HepG2 (cell line): ENCODE results near the gene FNDC3B. TPM values are rescaled to one million over a fixed set of nuclear protein-coding genes. Genes with fewer than 3 reads are reported as not detected.

Experiments used
- AGO1 ChIP-seq: fragments of 200-400 bp; formaldehyde crosslinking; IDR thresholded peaks from 2 replicates; pipeline ENCODE4 v1.6.1; 2017; ENCODE audit warnings: mild to moderate bottlenecking, low read depth, low read length, moderate library complexity; ENCODE audit not compliant: poor library complexity, severe bottlenecking
- CC2D1A ChIP-seq: sonication (generic); formaldehyde crosslinking; IDR thresholded peaks from 2 replicates; pipeline ENCODE4 v1.8.1; 2023; ENCODE audit warnings: mild to moderate bottlenecking, missing genetic modification reagents
- ESRRA ChIP-seq: sonication (generic); formaldehyde crosslinking; IDR thresholded peaks from 2 replicates; pipeline ENCODE4 v1.5.1; 2020; ENCODE audit warnings: mild to moderate bottlenecking, low read depth, missing genetic modification reagents
- FOXK1 ChIP-seq: sonication (generic); formaldehyde crosslinking; IDR thresholded peaks from 2 replicates; pipeline ENCODE4 v1.4.0; 2020; ENCODE audit warnings: low read depth, missing genetic modification reagents, borderline replicate concordance
- HMGA1 ChIP-seq: sonication (generic); formaldehyde crosslinking; conservative IDR thresholded peaks from 2 replicates; pipeline ENCODE4 v1.4.0; 2020; ENCODE audit warnings: missing genetic modification reagents
- HNRNPK ChIP-seq: fragments of 200-400 bp; formaldehyde crosslinking; IDR thresholded peaks from 2 replicates; pipeline ENCODE4 v1.6.1; 2018; ENCODE audit warnings: low read length, low read depth, moderate library complexity, mild to moderate bottlenecking; ENCODE audit not compliant: poor library complexity, severe bottlenecking
- HOXA9 ChIP-seq: sonication (generic); formaldehyde crosslinking; IDR thresholded peaks from 2 replicates; pipeline ENCODE4 v1.8.1; 2022; ENCODE audit warnings: missing genetic modification reagents, mild to moderate bottlenecking, moderate library complexity, borderline replicate concordance
- MED1 ChIP-seq: sonication (generic); formaldehyde crosslinking; IDR thresholded peaks from 2 replicates; pipeline ENCODE4 v1.4.0; 2020; ENCODE audit warnings: missing genetic modification reagents
- MED13 ChIP-seq: sonication (generic); formaldehyde crosslinking; IDR thresholded peaks from 2 replicates; pipeline ENCODE4 v1.5.0; 2020; ENCODE audit warnings: missing genetic modification reagents
- PAWR ChIP-seq: sonication (generic); formaldehyde crosslinking; IDR thresholded peaks from 2 replicates; pipeline ENCODE4 v1.4.0; 2020; ENCODE audit warnings: missing genetic modification reagents, mild to moderate bottlenecking, borderline replicate concordance
- RFX3 ChIP-seq: IDR thresholded peaks from 2 replicates; pipeline ENCODE4 v1.6.1; 2016; ENCODE audit warnings: missing biosample characterization, missing genetic modification reagents
- SRF ChIP-seq: IDR thresholded peaks from 2 replicates; pipeline ENCODE4 v1.6.1; 2011; ENCODE audit warnings: mild to moderate bottlenecking, low read depth, low read length, moderate library complexity
- SRSF1 ChIP-seq: fragments of 200-400 bp; formaldehyde crosslinking; optimal IDR thresholded peaks from 2 replicates; pipeline ENCODE3; 2017; ENCODE audit warnings: mild to moderate bottlenecking, low read depth, low read length, moderate library complexity
- ZMAT3 ChIP-seq: sonication (generic); formaldehyde crosslinking; conservative IDR thresholded peaks from 2 replicates; pipeline ENCODE4 v1.7.0; 2021; ENCODE audit warnings: missing genetic modification reagents
- ZNF10 ChIP-seq: sonication (generic); formaldehyde crosslinking; IDR thresholded peaks from 2 replicates; pipeline ENCODE4 v1.4.0; 2020; ENCODE audit warnings: mild to moderate bottlenecking, low read depth, missing genetic modification reagents, borderline replicate concordance
- ZNF136 ChIP-seq: sonication (generic); formaldehyde crosslinking; IDR thresholded peaks from 2 replicates; pipeline ENCODE4 v1.8.1; 2022; ENCODE audit warnings: low read depth, mild to moderate bottlenecking, moderate library complexity, missing genetic modification reagents
- ZNF232 ChIP-seq: sonication (generic); formaldehyde crosslinking; IDR thresholded peaks from 2 replicates; pipeline ENCODE4 v1.4.0; 2020; ENCODE audit warnings: missing genetic modification reagents, borderline replicate concordance
- ZNF234 ChIP-seq: sonication (generic); formaldehyde crosslinking; conservative IDR thresholded peaks from 2 replicates; pipeline ENCODE4 v1.5.1; 2020; ENCODE audit warnings: mild to moderate bottlenecking, missing genetic modification reagents
- ZNF282 ChIP-seq: fragments of 450-650 bp; IDR thresholded peaks from 2 replicates; pipeline ENCODE4 v1.6.1; 2018; ENCODE audit not compliant: partially characterized antibody
- ZNF441 ChIP-seq: sonication (generic); formaldehyde crosslinking; IDR thresholded peaks from 2 replicates; pipeline ENCODE4 v1.7.0; 2021; ENCODE audit warnings: missing genetic modification reagents, borderline replicate concordance
- ZNF484 ChIP-seq: sonication (generic); formaldehyde crosslinking; IDR thresholded peaks from 2 replicates; pipeline ENCODE4 v1.5.1; 2020; ENCODE audit warnings: mild to moderate bottlenecking, low read depth, missing genetic modification reagents, borderline replicate concordance
- ZNF530 ChIP-seq: sonication (generic); formaldehyde crosslinking; IDR thresholded peaks from 2 replicates; pipeline ENCODE4 v1.5.0; 2020; ENCODE audit warnings: low read depth, mild to moderate bottlenecking, missing genetic modification reagents
- ZNF556 ChIP-seq: sonication (generic); formaldehyde crosslinking; IDR thresholded peaks from 2 replicates; pipeline ENCODE4 v1.4.0; 2020; ENCODE audit warnings: mild to moderate bottlenecking, missing genetic modification reagents, borderline replicate concordance
- ZNF749 ChIP-seq: sonication (generic); formaldehyde crosslinking; IDR thresholded peaks from 2 replicates; pipeline ENCODE4 v1.8.0; 2022; ENCODE audit warnings: mild to moderate bottlenecking, missing genetic modification reagents, moderate library complexity, borderline replicate concordance
- ZNF75D ChIP-seq: sonication (generic); formaldehyde crosslinking; IDR thresholded peaks from 2 replicates; pipeline ENCODE4 v1.8.1; 2023; ENCODE audit warnings: missing genetic modification reagents, mild to moderate bottlenecking, borderline replicate concordance
- polyA plus RNA-seq, 8 experiments: library from polyadenylated mRNA; depleted of rRNA in 3 of 8; stranded (reverse) in 7 of 8; unstranded in 1 of 8; fragments of >200 nt; fragmentation: Illumina TruSeq in 4 of 8; extraction: Trizol in 4 of 8; gene quantifications; 2 replicates each; pipeline versions ENCODE4 v1.2.1 to v1.2.3, GENCODE V29; 2011 to 2016; ENCODE audit warnings: low read depth in 4 of 8, missing spikeins in 1 of 8, mixed read lengths in 1 of 8; ENCODE audit not compliant: insufficient read depth in 1 of 8
- total RNA-seq, 5 experiments: library from RNA; depleted of rRNA; stranded (reverse); fragments of >200 nt; fragmentation: Illumina TruSeq; extraction: Trizol; gene quantifications; 2 replicates each; pipeline ENCODE4 v1.2.3, GENCODE V29; 2016; ENCODE audit warnings: low read depth in 1 of 5
- TF ChIP-seq, protein P1 (sequence below): sonication (generic); formaldehyde crosslinking; IDR thresholded peaks from 2 replicates; pipeline ENCODE4 v1.8.1; 2023; ENCODE audit warnings: mild to moderate bottlenecking, inconsistent platforms, moderate library complexity, missing genetic modification reagents, borderline replicate concordance
- TF ChIP-seq, protein P2 (sequence below): sonication (generic); formaldehyde crosslinking; conservative IDR thresholded peaks from 2 replicates; pipeline ENCODE4 v1.4.0; 2020; ENCODE audit warnings: missing genetic modification reagents
- TF ChIP-seq, protein P3 (sequence below): sonication (generic); formaldehyde crosslinking; IDR thresholded peaks from 2 replicates; pipeline ENCODE4 v1.8.0; 2022; ENCODE audit warnings: mild to moderate bottlenecking, missing genetic modification reagents, moderate library complexity

Gene FNDC3B
- total and polyA plus RNA-seq, 2 of the 13 experiments (the other 11 are each of a cell fraction or from before 2014, with no cell fraction given), result 74.8 to 103 TPM

DNA sequence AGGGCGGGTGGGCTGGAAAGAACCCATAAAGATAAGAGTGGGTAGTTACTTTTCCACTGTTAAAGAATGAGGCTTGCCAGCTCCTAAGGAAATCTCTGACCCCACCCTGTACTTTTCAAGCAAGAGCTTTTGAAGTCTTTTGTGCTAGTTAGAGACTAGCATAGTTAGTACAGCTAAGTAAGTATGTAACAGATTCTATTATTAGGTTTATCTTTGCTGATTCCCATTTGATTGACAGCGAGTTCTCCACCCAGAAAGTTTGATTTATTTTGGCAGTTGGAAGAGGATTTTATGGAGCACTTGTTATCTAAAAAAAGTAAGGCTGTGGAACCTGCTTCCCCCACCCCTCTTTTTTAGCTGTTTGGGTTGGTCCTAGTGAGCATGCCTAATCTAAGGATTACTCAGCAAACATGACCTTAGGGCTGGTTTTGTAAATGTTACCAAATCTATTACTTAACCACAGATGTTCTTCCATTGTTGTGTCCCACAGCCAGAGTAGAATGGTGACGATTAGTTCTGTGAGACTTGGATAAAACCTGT lies 57.6 kb downstream of the FNDC3B start (continued):
- peak; percentile 92 for TF ChIP-seq MED1
- no peak for TF ChIP-seq HOXA9 (CRISPR knock-in tag)
- TF ChIP-seq, protein P1, sequence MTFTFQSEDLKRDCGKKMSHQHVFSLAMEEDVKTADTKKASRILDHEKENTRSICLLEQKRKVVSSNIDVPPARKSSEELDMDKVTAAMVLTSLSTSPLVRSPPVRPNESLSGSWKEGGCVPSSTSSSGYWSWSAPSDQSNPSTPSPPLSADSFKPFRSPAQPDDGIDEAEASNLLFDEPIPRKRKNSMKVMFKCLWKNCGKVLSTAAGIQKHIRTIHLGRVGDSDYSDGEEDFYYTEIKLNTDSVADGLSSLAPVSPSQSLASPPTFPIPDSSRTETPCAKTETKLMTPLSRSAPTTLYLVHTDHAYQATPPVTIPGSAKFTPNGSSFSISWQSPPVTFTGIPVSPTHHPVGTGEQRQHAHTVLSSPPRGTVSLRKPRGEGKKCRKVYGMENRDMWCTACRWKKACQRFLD (CRISPR knock-in tag), result no peak
- TF ChIP-seq ZNF234, result no peak
- no peak for TF ChIP-seq ZNF136 (CRISPR knock-in tag)
- TF ChIP-seq ZNF282, result no peak
- no peak for TF ChIP-seq ZNF556 (CRISPR knock-in tag)
- TF ChIP-seq ZNF484 (CRISPR knock-in tag), result no peak
- no peak for TF ChIP-seq HNRNPK
- TF ChIP-seq ZNF441, result no peak
- TF ChIP-seq ZNF530 (CRISPR knock-in tag), result no peak
- TF ChIP-seq ZNF75D (CRISPR knock-in tag), result no peak
- TF ChIP-seq ESRRA (CRISPR knock-in tag), result no peak
- no peak for TF ChIP-seq ZMAT3 (CRISPR knock-in tag)
- peak; percentile 82; the same call in 1 of the 2 replicates for TF ChIP-seq FOXK1 (CRISPR knock-in tag)
- no peak for TF ChIP-seq PAWR
- TF ChIP-seq MED13, result peak; percentile 94; the same call in 1 of the 2 replicates
- TF ChIP-seq HMGA1 (CRISPR knock-in tag), result no peak
- TF ChIP-seq, protein P2, sequence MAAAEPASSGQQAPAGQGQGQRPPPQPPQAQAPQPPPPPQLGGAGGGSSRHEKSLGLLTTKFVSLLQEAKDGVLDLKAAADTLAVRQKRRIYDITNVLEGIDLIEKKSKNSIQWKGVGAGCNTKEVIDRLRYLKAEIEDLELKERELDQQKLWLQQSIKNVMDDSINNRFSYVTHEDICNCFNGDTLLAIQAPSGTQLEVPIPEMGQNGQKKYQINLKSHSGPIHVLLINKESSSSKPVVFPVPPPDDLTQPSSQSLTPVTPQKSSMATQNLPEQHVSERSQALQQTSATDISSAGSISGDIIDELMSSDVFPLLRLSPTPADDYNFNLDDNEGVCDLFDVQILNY (CRISPR knock-in tag), result no peak
- TF ChIP-seq SRSF1, result no peak
- no peak for TF ChIP-seq AGO1
- peak; percentile 51; the same call in 1 of the 2 replicates for TF ChIP-seq ZNF232 (CRISPR knock-in tag)
- no peak for TF ChIP-seq CC2D1A
- no peak for TF ChIP-seq SRF
- TF ChIP-seq RFX3, result no peak
- TF ChIP-seq, protein P3, sequence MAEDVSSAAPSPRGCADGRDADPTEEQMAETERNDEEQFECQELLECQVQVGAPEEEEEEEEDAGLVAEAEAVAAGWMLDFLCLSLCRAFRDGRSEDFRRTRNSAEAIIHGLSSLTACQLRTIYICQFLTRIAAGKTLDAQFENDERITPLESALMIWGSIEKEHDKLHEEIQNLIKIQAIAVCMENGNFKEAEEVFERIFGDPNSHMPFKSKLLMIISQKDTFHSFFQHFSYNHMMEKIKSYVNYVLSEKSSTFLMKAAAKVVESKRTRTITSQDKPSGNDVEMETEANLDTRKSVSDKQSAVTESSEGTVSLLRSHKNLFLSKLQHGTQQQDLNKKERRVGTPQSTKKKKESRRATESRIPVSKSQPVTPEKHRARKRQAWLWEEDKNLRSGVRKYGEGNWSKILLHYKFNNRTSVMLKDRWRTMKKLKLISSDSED (CRISPR knock-in tag), result no peak
- no peak for TF ChIP-seq ZNF749
- TF ChIP-seq ZNF10 (CRISPR knock-in tag), result no peak
